AG09309 (cell line): ENCODE results near the gene ENTHD1.

ENCODE experiments used
- DNase-seq: peaks from one replicate; pipeline ENCODE4 v3.0.0-alpha.2; 2010; ENCODE audit warnings: low read depth
- H3K4me3 ChIP-seq: 2 replicates; pipeline ENCODE4 v1.5.1; 2011; ENCODE audit warnings: mild to moderate bottlenecking, low read depth, low read length, moderate library complexity; ENCODE audit not compliant: control insufficient read depth
- CTCF ChIP-seq: IDR thresholded peaks from 2 replicates; pipeline ENCODE4 v1.5.1; 2011; ENCODE audit warnings: mild to moderate bottlenecking, low read depth, low read length, inconsistent platforms; ENCODE audit not compliant: insufficient read depth, control insufficient read depth; ENCODE audit errors: missing control alignments

ENTHD1 gene

GRCh38 chr22:39814899-39815298 lies 78.7 kb downstream of the ENTHD1 start:
- no peak for DNase-seq
- H3K4me3 ChIP-seq: no peak overlapping the region
- no peak for TF ChIP-seq CTCF

GRCh38 chr22:39809772-39810557 lies 83.6 kb downstream of the ENTHD1 start:
- no peak for TF ChIP-seq CTCF
- DNase-seq: no peak
- no peak overlapping the region for H3K4me3 ChIP-seq

GRCh38 chr22:39808081-39808480 lies 85.5 kb downstream of the ENTHD1 start:
- no peak for DNase-seq
- peak; percentile 60 for TF ChIP-seq CTCF
- no peak overlapping the region for H3K4me3 ChIP-seq

- no peak overlapping the region for H3K4me3 ChIP-seq
- TF ChIP-seq CTCF: no peak
- no peak for DNase-seq
Measured at GRCh38 chr22:39806109-39806508, 87.5 kb downstream of the ENTHD1 start.

GRCh38 chr22:39805117-39805516 lies 88.4 kb downstream of the ENTHD1 start:
- H3K4me3 ChIP-seq: no peak overlapping the region
- no peak for TF ChIP-seq CTCF
- DNase-seq: no peak

- DNase-seq: no peak
- no peak overlapping the region for H3K4me3 ChIP-seq
- TF ChIP-seq CTCF: no peak
Measured at GRCh38 chr22:39802682-39803081, 90.9 kb downstream of the ENTHD1 start.
